ENCODE measurements around the gene KRT6B.

DNA sequence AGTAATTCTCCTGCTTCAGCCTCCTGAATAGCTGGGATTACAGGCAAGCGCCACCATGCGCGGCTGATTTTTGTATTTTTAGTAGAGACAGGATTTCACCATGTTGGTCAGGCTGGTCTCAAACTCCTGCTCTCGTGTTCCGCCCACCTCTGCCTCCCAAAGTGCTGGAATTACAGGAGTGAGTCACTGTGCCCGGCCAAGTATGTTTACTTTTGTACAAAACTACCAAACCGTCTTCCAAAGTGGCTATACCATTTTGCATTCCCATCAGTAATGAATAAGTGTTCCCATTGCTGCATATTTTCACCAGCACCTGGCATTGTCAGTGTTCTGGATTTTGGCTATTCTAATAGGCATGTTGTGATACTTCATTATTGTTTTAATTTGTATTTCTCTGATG lies 49.5 kb upstream of the KRT6B start:
- TF ChIP-seq EZH2 (IDR thresholded peaks at IDR 0.05; ENCODE audit: low read length, unreplicated experiment): no peak
- TF ChIP-seq, protein P1, sequence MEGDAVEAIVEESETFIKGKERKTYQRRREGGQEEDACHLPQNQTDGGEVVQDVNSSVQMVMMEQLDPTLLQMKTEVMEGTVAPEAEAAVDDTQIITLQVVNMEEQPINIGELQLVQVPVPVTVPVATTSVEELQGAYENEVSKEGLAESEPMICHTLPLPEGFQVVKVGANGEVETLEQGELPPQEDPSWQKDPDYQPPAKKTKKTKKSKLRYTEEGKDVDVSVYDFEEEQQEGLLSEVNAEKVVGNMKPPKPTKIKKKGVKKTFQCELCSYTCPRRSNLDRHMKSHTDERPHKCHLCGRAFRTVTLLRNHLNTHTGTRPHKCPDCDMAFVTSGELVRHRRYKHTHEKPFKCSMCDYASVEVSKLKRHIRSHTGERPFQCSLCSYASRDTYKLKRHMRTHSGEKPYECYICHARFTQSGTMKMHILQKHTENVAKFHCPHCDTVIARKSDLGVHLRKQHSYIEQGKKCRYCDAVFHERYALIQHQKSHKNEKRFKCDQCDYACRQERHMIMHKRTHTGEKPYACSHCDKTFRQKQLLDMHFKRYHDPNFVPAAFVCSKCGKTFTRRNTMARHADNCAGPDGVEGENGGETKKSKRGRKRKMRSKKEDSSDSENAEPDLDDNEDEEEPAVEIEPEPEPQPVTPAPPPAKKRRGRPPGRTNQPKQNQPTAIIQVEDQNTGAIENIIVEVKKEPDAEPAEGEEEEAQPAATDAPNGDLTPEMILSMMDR (conservative IDR thresholded peaks at IDR 0.05; ENCODE audit: low read depth, low read length): no peak

Data from PC-3 (cell line).